ENCODE measurements around the gene CES2.

Gene CES2

GRCh38 chr16:66916518-66916917 is 18.8 kb upstream of the CES2 start:
- H3K9ac ChIP-seq (ENCODE audit: low read length): no peak overlapping the region
- H4K20me1 ChIP-seq (ENCODE audit: insufficient read depth, low read length): no peaks in the 10 kb centered on the region
- 0 out of 2 replicates have a peak, but pooled peaks cover 3% of the 10 kb centered on the region for H3K4me1 ChIP-seq (ENCODE audit: low read length)
- H3K79me2 ChIP-seq (ENCODE audit: low read length): no peaks in the 10 kb centered on the region
- H3K27me3 ChIP-seq (ENCODE audit: low read depth, low read length): 0 out of 2 replicates have a peak, but pooled peaks cover 8% of the 10 kb centered on the region
- H2AFZ ChIP-seq (ENCODE audit: low read depth, low read length): no peak overlapping the region
- H3K9me3 ChIP-seq (ENCODE audit: insufficient read depth, low read length): no peaks in the 10 kb centered on the region
- no peak overlapping the region for H3K27ac ChIP-seq (ENCODE audit: low read length)
- no peak overlapping the region for H3K4me3 ChIP-seq (ENCODE audit: low read length)
- H3K36me3 ChIP-seq (replicated peaks; ENCODE audit: low read depth, low read length): no peaks in the 10 kb centered on the region
- H3K4me2 ChIP-seq (ENCODE audit: low read length): no peak overlapping the region
- TF ChIP-seq EZH2phosphoT487 (IDR thresholded peaks at IDR 0.05; ENCODE audit: low read depth): no peak
- TF ChIP-seq CTCF (IDR thresholded peaks at IDR 0.05; ENCODE audit: low read depth, low read length): no peak

- Histone ChIP-seq H3K27ac (ENCODE audit: low read length) (no peak overlapping the region), H2AFZ (ENCODE audit: low read depth, low read length) (no peak overlapping the region), H3K4me1 (ENCODE audit: low read length) (0 out of 2 replicates have a peak, but pooled peaks cover 3% of the 10 kb centered on the region), H3K27me3 (ENCODE audit: low read depth, low read length) (0 out of 2 replicates have a peak, but pooled peaks cover 8% of the 10 kb centered on the region), H3K79me2 (ENCODE audit: low read length) (no peaks in the 10 kb centered on the region), H4K20me1 (ENCODE audit: insufficient read depth, low read length) (no peaks in the 10 kb centered on the region), H3K4me3 (ENCODE audit: low read length) (no peak overlapping the region), H3K9me3 (ENCODE audit: insufficient read depth, low read length) (no peaks in the 10 kb centered on the region), H3K9ac (ENCODE audit: low read length) (no peak overlapping the region), H3K36me3 (replicated peaks; ENCODE audit: low read depth, low read length) (no peaks in the 10 kb centered on the region), H3K4me2 (ENCODE audit: low read length) (no peak overlapping the region)
- TF ChIP-seq CTCF (IDR thresholded peaks at IDR 0.05; ENCODE audit: low read depth, low read length) (no peak), EZH2phosphoT487 (IDR thresholded peaks at IDR 0.05; ENCODE audit: low read depth) (no peak)
Measured at GRCh38 chr16:66917741-66918140, 17.6 kb upstream of the CES2 start.

- H4K20me1 ChIP-seq (ENCODE audit: insufficient read depth, low read length): no peaks in the 10 kb centered on the region
- H3K27me3 ChIP-seq (ENCODE audit: low read depth, low read length): 0 out of 2 replicates have a peak, but pooled peaks cover 8% of the 10 kb centered on the region
Measured at GRCh38 chr16:66918355-66918754, 17.0 kb upstream of the CES2 start.

More at GRCh38 chr16:66918355-66918754, 17.0 kb upstream of the CES2 start:
- Histone ChIP-seq H3K27ac (ENCODE audit: low read length) (no peak overlapping the region), H3K9me3 (ENCODE audit: insufficient read depth, low read length) (no peaks in the 10 kb centered on the region), H3K4me2 (ENCODE audit: low read length) (no peak overlapping the region), H2AFZ (ENCODE audit: low read depth, low read length) (no peak overlapping the region), H3K4me1 (ENCODE audit: low read length) (0 out of 2 replicates have a peak, but pooled peaks cover 3% of the 10 kb centered on the region), H3K9ac (ENCODE audit: low read length) (no peak overlapping the region), H3K79me2 (ENCODE audit: low read length) (no peaks in the 10 kb centered on the region), H3K36me3 (replicated peaks; ENCODE audit: low read depth, low read length) (no peaks in the 10 kb centered on the region), H3K4me3 (ENCODE audit: low read length) (no peak overlapping the region)
- TF ChIP-seq CTCF (IDR thresholded peaks at IDR 0.05; ENCODE audit: low read depth, low read length) (no peak), EZH2phosphoT487 (IDR thresholded peaks at IDR 0.05; ENCODE audit: low read depth) (no peak)
